ENCODE measurements around the gene GALNT2.

Gene GALNT2

GRCh38 chr1:230313453-230314141, 246.6 kb downstream of the GALNT2 start:
- no peak for DNase-seq

- DNase-seq = no peak
These were observed 247.1 kb downstream of the GALNT2 start for GRCh38 chr1:230314142-230314470.

GRCh38 chr1:230315099-230315498, 248.1 kb downstream of the GALNT2 start:
- DNase-seq = no peak

- DNase-seq = no peak
These were observed 250.1 kb downstream of the GALNT2 start for GRCh38 chr1:230316864-230317745.

- DNase-seq = no peak
These were observed 251.1 kb downstream of the GALNT2 start for GRCh38 chr1:230317823-230318819.

- DNase-seq = no peak
These were observed 252.1 kb downstream of the GALNT2 start for GRCh38 chr1:230319014-230319747.

- DNase-seq = no peak
These were observed 253.8 kb downstream of the GALNT2 start for GRCh38 chr1:230320804-230321203.

- no peak for DNase-seq
These were observed 254.3 kb downstream of the GALNT2 start for GRCh38 chr1:230321341-230321740.

GRCh38 chr1:230321741-230322420, 254.8 kb downstream of the GALNT2 start:
- DNase-seq = no peak

GRCh38 chr1:230322421-230322756, 255.4 kb downstream of the GALNT2 start:
- DNase-seq = no peak

- no peak for DNase-seq
These were observed 256.0 kb downstream of the GALNT2 start for GRCh38 chr1:230322967-230323547.

- DNase-seq = no peak
These were observed 256.6 kb downstream of the GALNT2 start for GRCh38 chr1:230323686-230324085.

- DNase-seq = no peak
These were observed 260.2 kb downstream of the GALNT2 start for GRCh38 chr1:230326971-230327891.

- DNase-seq = no peak
These were observed 260.9 kb downstream of the GALNT2 start for GRCh38 chr1:230327892-230328284.

- DNase-seq = no peak
These were observed 261.4 kb downstream of the GALNT2 start for GRCh38 chr1:230328342-230329015.

GRCh38 chr1:230330157-230330556, 263.1 kb downstream of the GALNT2 start:
- DNase-seq = no peak
